IMR-90 (cell line): ENCODE results near the gene RNU6-9. TPM values are rescaled to one million over a fixed set of nuclear protein-coding genes. Genes with fewer than 3 reads are reported as not detected.

Experiments
- ATAC-seq: fragments of 200-7000 bp; cut with Tn5 transposase; 2 replicates; pipeline ENCODE4 v1.9.1; 2020; ENCODE audit warnings: low read depth, mild to moderate bottlenecking, moderate library complexity
- BruUV-seq: library from RNA; stranded (reverse); fragments of 400-500 nt; replicated peaks from 2 replicates; lab custom pipeline; 2021; lab: Mats Ljungman, UMichigan
- CTCF ChIA-PET: fragments of 300-600 bp; formaldehyde crosslinking; extraction: SDS; loops from one replicate; lab custom pipeline; 2021; ENCODE audit warnings: antibody characterized with exemption; lab: Yijun Ruan, JAX
- POLR2A ChIA-PET: fragments of 300-600 bp; sonication (Branson Sonifier 250); formaldehyde crosslinking; loops from one replicate; lab custom pipeline; 2022; ENCODE audit warnings: antibody characterized with exemption; ENCODE audit not compliant: unreplicated experiment; lab: Charles Lee
- DNase-seq: peaks from one replicate; pipeline ENCODE4 v3.0.0; 2013
- H2AFZ ChIP-seq: replicated peaks from 2 replicates; pipeline ENCODE3; 2013; ENCODE audit warnings: low read length, mild to moderate bottlenecking; ENCODE audit not compliant: poor library complexity
- H2AK5ac ChIP-seq: 2 replicates; pipeline ENCODE4 v1.6.1; 2013; ENCODE audit warnings: low read depth, low read length, inconsistent platforms
- H2AK9ac ChIP-seq: replicated peaks from 2 replicates; pipeline ENCODE3; 2013; ENCODE audit warnings: mild to moderate bottlenecking, low read depth, low read length, moderate library complexity; ENCODE audit not compliant: poor library complexity
- H2BK120ac ChIP-seq: 2 replicates; pipeline ENCODE4 v1.6.1; 2013; ENCODE audit warnings: low read depth, low read length, inconsistent platforms
- H2BK15ac ChIP-seq: 3 replicates; pipeline ENCODE4 v1.6.1; 2013; ENCODE audit warnings: low read depth, low read length, inconsistent platforms
- H2BK20ac ChIP-seq: 2 replicates; pipeline ENCODE4 v1.6.1; 2013; ENCODE audit warnings: low read depth, mild to moderate bottlenecking, inconsistent platforms, low read length, moderate library complexity
- H2BK5ac ChIP-seq: 2 replicates; pipeline ENCODE4 v1.6.1; 2013; ENCODE audit warnings: mild to moderate bottlenecking, low read depth, low read length, inconsistent platforms; ENCODE audit not compliant: poor library complexity, severe bottlenecking
- H3K14ac ChIP-seq: replicated peaks from 2 replicates; pipeline ENCODE4 v1.6.1; 2013; ENCODE audit warnings: low read depth, low read length, inconsistent platforms
- H3K18ac ChIP-seq: 2 replicates; pipeline ENCODE4 v1.6.1; 2013; ENCODE audit warnings: low read depth, low read length, control low read depth
- H3K23ac ChIP-seq: 2 replicates; pipeline ENCODE4 v1.6.1; 2013; ENCODE audit warnings: low read depth, low read length, inconsistent platforms
- H3K27ac ChIP-seq: 2 replicates; pipeline ENCODE4 v1.5.1; 2013; ENCODE audit warnings: mild to moderate bottlenecking, control low read depth, low read length; ENCODE audit not compliant: insufficient read depth
- H3K27me3 ChIP-seq: 2 replicates; pipeline ENCODE4 v1.6.1; 2013; ENCODE audit warnings: low read length; ENCODE audit not compliant: control insufficient read depth, insufficient read depth
- H3K36me3 ChIP-seq: 2 replicates; pipeline ENCODE4 v1.6.1; 2013; ENCODE audit warnings: low read length, mixed read lengths; ENCODE audit not compliant: control insufficient read depth, insufficient read depth
- H3K4ac ChIP-seq: 2 replicates; pipeline ENCODE4 v1.6.1; 2013; ENCODE audit warnings: low read depth, low read length, inconsistent platforms
- H3K4me1 ChIP-seq: 2 replicates; pipeline ENCODE4 v1.6.1; 2013; ENCODE audit warnings: low read length, mixed read lengths; ENCODE audit not compliant: control insufficient read depth, insufficient read depth
- H3K4me2 ChIP-seq: 2 replicates; pipeline ENCODE4 v1.6.1; 2013; ENCODE audit warnings: low read depth, mild to moderate bottlenecking, control low read depth, low read length, moderate library complexity
- H3K4me3 ChIP-seq: 2 replicates; pipeline ENCODE4 v1.5.1; 2013; ENCODE audit warnings: low read depth, mild to moderate bottlenecking, control low read depth, low read length, moderate library complexity; ENCODE audit not compliant: insufficient read depth
- H3K56ac ChIP-seq: 2 replicates; pipeline ENCODE4 v1.6.1; 2013; ENCODE audit warnings: low read length, inconsistent platforms; ENCODE audit not compliant: insufficient read depth; ENCODE audit errors: extremely low read depth
- H3K79me1 ChIP-seq, 2 experiments: 2 replicates each; pipeline ENCODE4 v1.6.1; 2013; ENCODE audit warnings: low read length in 2 of 2, inconsistent platforms in 1 of 2, low read depth in 1 of 2
- H3K9ac ChIP-seq: 2 replicates; pipeline ENCODE4 v1.6.1; 2013; ENCODE audit warnings: low read depth, low read length, control low read depth
- H3K9me1 ChIP-seq: 2 replicates; pipeline ENCODE4 v1.6.1; 2013; ENCODE audit warnings: low read length, inconsistent platforms; ENCODE audit not compliant: insufficient read depth
- H3K9me3 ChIP-seq: 2 replicates; pipeline ENCODE4 v1.6.1; 2013; ENCODE audit warnings: low read length; ENCODE audit not compliant: control insufficient read depth, insufficient read depth
- H4K20me1 ChIP-seq: 2 replicates; pipeline ENCODE4 v1.6.1; 2013; ENCODE audit warnings: low read length, inconsistent platforms; ENCODE audit not compliant: insufficient read depth
- H4K5ac ChIP-seq: 2 replicates; pipeline ENCODE4 v1.6.1; 2013; ENCODE audit warnings: mild to moderate bottlenecking, low read depth, low read length, control low read depth
- H4K8ac ChIP-seq, 2 experiments: 2 replicates each; pipeline ENCODE4 v1.6.1; 2013; ENCODE audit warnings: low read depth in 2 of 2, low read length in 2 of 2, control low read depth in 1 of 2, inconsistent platforms in 1 of 2
- H4K91ac ChIP-seq: 2 replicates; pipeline ENCODE4 v1.6.1; 2013; ENCODE audit warnings: low read depth, low read length, inconsistent platforms; ENCODE audit not compliant: insufficient read depth
- BHLHE40 ChIP-seq: fragments of 150-350 bp; IDR thresholded peaks from 2 replicates; pipeline ENCODE4 v1.6.1; 2016; ENCODE audit warnings: mild to moderate bottlenecking, low read depth, low read length
- CEBPB ChIP-seq: IDR thresholded peaks from 2 replicates; pipeline ENCODE4 v1.6.1; 2012; ENCODE audit warnings: low read depth, low read length, improper control_type of control experiment
- FOS ChIP-seq: fragments of 150-350 bp; IDR thresholded peaks from 2 replicates; pipeline ENCODE4 v1.6.1; 2016; ENCODE audit warnings: low read depth, low read length
- MAFK ChIP-seq: IDR thresholded peaks from 2 replicates; pipeline ENCODE4 v1.6.1; 2012; ENCODE audit warnings: low read depth, low read length, improper control_type of control experiment
- MAZ ChIP-seq: IDR thresholded peaks from 2 replicates; pipeline ENCODE4 v1.6.1; 2012; ENCODE audit warnings: low read depth, mild to moderate bottlenecking, low read length, improper control_type of control experiment, moderate library complexity, borderline replicate concordance
- MXI1 ChIP-seq: IDR thresholded peaks from 2 replicates; pipeline ENCODE4 v1.6.1; 2012; ENCODE audit warnings: low read depth, mild to moderate bottlenecking, low read length, moderate library complexity, borderline replicate concordance
- POLR2A ChIP-seq: IDR thresholded peaks from 2 replicates; pipeline ENCODE4 v1.6.1; 2012; ENCODE audit warnings: mild to moderate bottlenecking, low read depth, low read length
- RAD21 ChIP-seq: IDR thresholded peaks from 2 replicates; pipeline ENCODE4 v1.6.1; 2012; ENCODE audit warnings: low read length, improper control_type of control experiment
- RCOR1 ChIP-seq: IDR thresholded peaks from 2 replicates; pipeline ENCODE4 v1.6.1; 2012; ENCODE audit warnings: mild to moderate bottlenecking, low read length, improper control_type of control experiment; ENCODE audit not compliant: insufficient replicate concordance
- RFX5 ChIP-seq: IDR thresholded peaks from 2 replicates; pipeline ENCODE4 v1.8.0; 2012; ENCODE audit warnings: low read depth, mild to moderate bottlenecking, low read length, moderate library complexity
- SMC3 ChIP-seq: fragments of 150-350 bp; IDR thresholded peaks from 2 replicates; pipeline ENCODE4 v1.6.1; 2016; ENCODE audit warnings: low read depth, mild to moderate bottlenecking, antibody characterized with exemption, low read length, moderate library complexity
- WGBS, 2 experiments: methylation state at CpG; one replicate each; pipeline versions ENCODE4 v1.1.5 to v1.1.7; 2013; ENCODE audit warnings: missing lambda C conversion rate in 2 of 2; ENCODE audit not compliant: insufficient read length in 1 of 2; ENCODE audit errors: extremely low coverage in 2 of 2; 5-methylcytosine and 5-hydroxymethylcytosine counted together
- dilution Hi-C: fragments of 300-500 bp; cut with HindIII; formaldehyde crosslinking; loops from one replicate; pipeline ENCODE4 v1.14.3; 2018; ENCODE audit warnings: low sequenced_read_pairs; ENCODE audit not compliant: unreplicated experiment
- in situ Hi-C: fragments of 300-500 bp; cut with MboI; formaldehyde crosslinking; loops from 3 replicates; pipeline ENCODE4 v1.14.3; 2019; ENCODE audit warnings: low sequenced_read_pairs, inconsistent platforms, mixed read lengths
- intact Hi-C: fragments of 100-400 bp; cut with micrococcal nuclease; formaldehyde crosslinking; loops from 2 replicates; pipeline ENCODE4 v1.10.0; 2022
- polyA plus RNA-seq, 3 experiments: library from polyadenylated mRNA; depleted of rRNA; stranded (reverse); fragments of >200 nt; gene quantifications; 2 replicates each; pipeline ENCODE4 v1.2.3, GENCODE V29; 2012; ENCODE audit warnings: low replicate concordance in 1 of 3
- total RNA-seq: library from RNA; depleted of rRNA; stranded (reverse); fragments of >200 nt; gene quantifications from 2 replicates; pipeline ENCODE4 v1.2.3, GENCODE V29; 2012
- TF ChIP-seq, protein P1 (sequence below): fragments of 150-350 bp; IDR thresholded peaks from 2 replicates; pipeline ENCODE4 v1.6.1; 2016; ENCODE audit warnings: low read depth, mild to moderate bottlenecking, low read length, moderate library complexity, borderline replicate concordance
- TF ChIP-seq, protein P2 (sequence below): conservative IDR thresholded peaks from 2 replicates; pipeline ENCODE4 v1.5.1; 2012; ENCODE audit warnings: mild to moderate bottlenecking, low read depth, low read length, improper control_type of control experiment
- TF ChIP-seq, protein P3 (sequence below): fragments of 150-350 bp; IDR thresholded peaks from 2 replicates; pipeline ENCODE4 v1.6.1; 2017; ENCODE audit warnings: mild to moderate bottlenecking, antibody characterized with exemption, low read length, low read depth

RNU6-9 gene
- total and polyA plus RNA-seq, 2 of the 4 experiments (the other 2 are of a cell fraction) = not detected

- Histone ChIP-seq H3K4ac (peak overlapping the region; percentile 27; the same call in 1 of the 2 replicates), H4K5ac (no peak overlapping the region), H4K8ac (no peak overlapping the region), H2AK5ac (no peak overlapping the region), H2AK9ac (peak overlapping the region; percentile 42), H4K91ac (no peak overlapping the region), H3K23ac (no peak overlapping the region), H3K4me1 (peaks cover 22% of the 10 kb centered on the region), H3K56ac (no peak overlapping the region), H3K9ac (no peak overlapping the region), H2BK120ac (no peak overlapping the region), H2AFZ (peak overlapping the region; percentile 43), H2BK5ac (no peak overlapping the region), H3K27me3 (no peaks in the 10 kb centered on the region), H3K9me3 (no peaks in the 10 kb centered on the region), H2BK20ac (no peak overlapping the region), H3K36me3 (peaks cover 44% of the 10 kb centered on the region), H2BK15ac (no peak overlapping the region), H3K14ac (no peak overlapping the region), H3K4me3 (no peak overlapping the region), H4K20me1 (peaks cover 20% of the 10 kb centered on the region), H3K79me1 (peaks cover 5 to 21% of the 10 kb centered on the region in 2 experiments; a peak in 2 of 4 replicates), H3K27ac (no peak overlapping the region), H3K4me2 (no peak overlapping the region), H3K9me1 (no peaks in the 10 kb centered on the region; the same call in 1 of the 2 replicates), H3K18ac (no peak overlapping the region)
- TF ChIP-seq, protein P1, sequence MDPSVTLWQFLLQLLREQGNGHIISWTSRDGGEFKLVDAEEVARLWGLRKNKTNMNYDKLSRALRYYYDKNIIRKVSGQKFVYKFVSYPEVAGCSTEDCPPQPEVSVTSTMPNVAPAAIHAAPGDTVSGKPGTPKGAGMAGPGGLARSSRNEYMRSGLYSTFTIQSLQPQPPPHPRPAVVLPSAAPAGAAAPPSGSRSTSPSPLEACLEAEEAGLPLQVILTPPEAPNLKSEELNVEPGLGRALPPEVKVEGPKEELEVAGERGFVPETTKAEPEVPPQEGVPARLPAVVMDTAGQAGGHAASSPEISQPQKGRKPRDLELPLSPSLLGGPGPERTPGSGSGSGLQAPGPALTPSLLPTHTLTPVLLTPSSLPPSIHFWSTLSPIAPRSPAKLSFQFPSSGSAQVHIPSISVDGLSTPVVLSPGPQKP = no peak
- TF ChIP-seq POLR2A (no peak), MAZ (no peak), SMC3 (no peak), RFX5 (no peak), RAD21 (no peak), RCOR1 (no peak), MAFK (no peak), MXI1 (no peak), FOS (no peak), CEBPB (no peak), BHLHE40 (no peak)
- TF ChIP-seq, protein P2, sequence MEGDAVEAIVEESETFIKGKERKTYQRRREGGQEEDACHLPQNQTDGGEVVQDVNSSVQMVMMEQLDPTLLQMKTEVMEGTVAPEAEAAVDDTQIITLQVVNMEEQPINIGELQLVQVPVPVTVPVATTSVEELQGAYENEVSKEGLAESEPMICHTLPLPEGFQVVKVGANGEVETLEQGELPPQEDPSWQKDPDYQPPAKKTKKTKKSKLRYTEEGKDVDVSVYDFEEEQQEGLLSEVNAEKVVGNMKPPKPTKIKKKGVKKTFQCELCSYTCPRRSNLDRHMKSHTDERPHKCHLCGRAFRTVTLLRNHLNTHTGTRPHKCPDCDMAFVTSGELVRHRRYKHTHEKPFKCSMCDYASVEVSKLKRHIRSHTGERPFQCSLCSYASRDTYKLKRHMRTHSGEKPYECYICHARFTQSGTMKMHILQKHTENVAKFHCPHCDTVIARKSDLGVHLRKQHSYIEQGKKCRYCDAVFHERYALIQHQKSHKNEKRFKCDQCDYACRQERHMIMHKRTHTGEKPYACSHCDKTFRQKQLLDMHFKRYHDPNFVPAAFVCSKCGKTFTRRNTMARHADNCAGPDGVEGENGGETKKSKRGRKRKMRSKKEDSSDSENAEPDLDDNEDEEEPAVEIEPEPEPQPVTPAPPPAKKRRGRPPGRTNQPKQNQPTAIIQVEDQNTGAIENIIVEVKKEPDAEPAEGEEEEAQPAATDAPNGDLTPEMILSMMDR = no peak
- TF ChIP-seq, protein P3, sequence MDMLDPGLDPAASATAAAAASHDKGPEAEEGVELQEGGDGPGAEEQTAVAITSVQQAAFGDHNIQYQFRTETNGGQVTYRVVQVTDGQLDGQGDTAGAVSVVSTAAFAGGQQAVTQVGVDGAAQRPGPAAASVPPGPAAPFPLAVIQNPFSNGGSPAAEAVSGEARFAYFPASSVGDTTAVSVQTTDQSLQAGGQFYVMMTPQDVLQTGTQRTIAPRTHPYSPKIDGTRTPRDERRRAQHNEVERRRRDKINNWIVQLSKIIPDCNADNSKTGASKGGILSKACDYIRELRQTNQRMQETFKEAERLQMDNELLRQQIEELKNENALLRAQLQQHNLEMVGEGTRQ = no peak
- peak; percentile 47 for ATAC-seq
- peak; percentile 38 for DNase-seq
- ChIA-PET POLR2A (no interaction called here), CTCF (no interaction called here)
- WGBS, 2 experiments = 80% methylated on average over 4 of the region's 27 CpGs; no CpG with 5 or more reads in 1 of the 2 experiments
- BruUV-seq = no TSS peak
- in situ Hi-C loops = no loop called here
- intact Hi-C loops = no loop called here
- dilution Hi-C loops = no loop called here
Observed at GRCh38 chr19:872266-872951, 20.9 kb upstream of the RNU6-9 start.
